Heart left ventricle (tissue), 16 donors: ENCODE data around the gene CRP. TPM values are rescaled to one million over a fixed set of nuclear protein-coding genes. Genes with fewer than 3 reads are reported as not detected.

Experiments
- ATAC-seq, 4 donors: fragments of 200-7000 bp; cut with Tn5 transposase; one replicate each; pipeline ENCODE4 v1.9.1; 2020 to 2022; ENCODE audit warnings: moderate library complexity in 4 of 4, mild to moderate bottlenecking in 3 of 4, moderate number of reproducible peaks in 1 of 4
- DNase-seq, 5 donors: peaks; one replicate each; pipeline ENCODE4 v3.0.0-alpha.2; 2020
- H3K27ac ChIP-seq, 12 donors: fragments of 200-600 bp; sonication (generic) in 4 of 12; one replicate each; pipeline versions ENCODE4 v1.5.0 to v1.8.0; 2016 to 2022; ENCODE audit warnings: mild to moderate bottlenecking in 2 of 12
- H3K27me3 ChIP-seq, 9 donors: fragments of 200-600 bp; sonication (generic) in 2 of 9; one replicate each; pipeline versions ENCODE4 v1.5.1 to v1.8.0; 2016 to 2022; ENCODE audit warnings: mild to moderate bottlenecking in 3 of 9
- H3K36me3 ChIP-seq, 9 donors: fragments of 200-600 bp; sonication (generic) in 2 of 9; one replicate each; pipeline versions ENCODE4 v1.5.0 to v1.8.0; 2018 to 2022; ENCODE audit warnings: mild to moderate bottlenecking in 2 of 9
- H3K4me1 ChIP-seq, 12 donors: fragments of 200-600 bp; sonication (generic) in 4 of 12; one replicate each; pipeline versions ENCODE4 v1.5.0 to v1.8.0; 2016 to 2022; ENCODE audit warnings: mild to moderate bottlenecking in 3 of 12
- H3K4me3 ChIP-seq, 12 donors: fragments of 200-600 bp; sonication (generic) in 4 of 12; one replicate each; pipeline versions ENCODE4 v1.5.0 to v1.8.0; 2017 to 2022; ENCODE audit warnings: mild to moderate bottlenecking in 9 of 12, moderate library complexity in 4 of 12
- H3K9me3 ChIP-seq, 12 donors: fragments of 200-600 bp; sonication (generic) in 4 of 12; one replicate each; pipeline versions ENCODE4 v1.5.0 to v1.8.0; 2016 to 2022; ENCODE audit warnings: mild to moderate bottlenecking in 1 of 12
- CTCF ChIP-seq, 12 donors: fragments of 200-600 bp; sonication (generic) in 4 of 12; IDR thresholded peaks; one replicate each; pipeline versions ENCODE4 v1.5.0 to v1.8.0; 2018 to 2022; ENCODE audit warnings: antibody characterized with exemption in 12 of 12, mild to moderate bottlenecking in 5 of 12
- POLR2A ChIP-seq, 2 donors: fragments of 450-650 bp; IDR thresholded peaks; one replicate each; pipeline ENCODE4 v1.6.1; 2017; ENCODE audit warnings: antibody characterized with exemption in 2 of 2, mild to moderate bottlenecking in 2 of 2, moderate library complexity in 2 of 2
- WGBS, 4 donors: extraction: QIAGEN DNeasy Blood & Tissue Kit in 2 of 4; methylation state at CpG; one replicate each; pipeline versions ENCODE4 v1.1.5 to v1.1.7; 2013 to 2018; 5-methylcytosine and 5-hydroxymethylcytosine counted together
- intact Hi-C, 10 donors: fragments of 100-400 bp; cut with DNase I; formaldehyde crosslinking; loops; one replicate each; pipeline versions ENCODE4 v1.11.1 to v1.14.2; 2022
- polyA plus RNA-seq, 2 donors: library from polyadenylated mRNA; stranded (reverse); fragments of 200-250 nt; gene quantifications; one replicate each; pipeline ENCODE4 v1.2.3, GENCODE V29; 2013
- total RNA-seq, 9 donors: library from RNA; depleted of rRNA in 2 of 9; stranded (reverse); fragments of >200 nt in 2 of 9; fragmentation: NEBNext Ultra II Directional in 3 of 9; extraction: Animal tissue kit (Norgen Biotek cat#: 25700) in 3 of 9; gene quantifications; one replicate each; pipeline versions ENCODE4 v1.1.0 to v1.2.4, GENCODE V29; 2016 to 2023
- donor health status: ischemic (EF 13 %, LVEDD 7.1; RV severe dilation, severe dysfunction).
- donor health status: healthy with polysubstance abuse.
- donor health status: DM: no; HTN: yes; CAD: no.
- donor health status: DM: no; HTN: no; CAD: no.
- donor health status: ischemic (EF 25% LVEDD 6.9; RV normal size, moderate dysfunction).
- donor health status: ischemic (EF 25% LVEDD 5.7; RV mildly dilated, moderate dysfunction).
- donor health status: healthy.
- donor health status: DM: yes; HTN: yes; CAD: no.
- donor health status: ischemic (EF 35%, LVEDD 5.7; RV mildly dilated, moderate dysfunction).
- donor health status: nonischemic (EF 11% LVEDD 7.7; RV severe dilation, severe dysfunction).
- donor health status: DM: yes; HTN: yes; CAD: no.
- donor health status: PGD.
- donor health status: ischemic (EF 29% LVEDD 5.4; RV normal size, mild dysfunction).
- donor health status: nonischemic (EF 23%, LVEDD 6.1; RV moderate dilation, normal function).

CRP gene
- total and polyA plus RNA-seq, 11 donors = 0.12 to 0.35 (median 0.32) TPM; not detected in 7

DNA sequence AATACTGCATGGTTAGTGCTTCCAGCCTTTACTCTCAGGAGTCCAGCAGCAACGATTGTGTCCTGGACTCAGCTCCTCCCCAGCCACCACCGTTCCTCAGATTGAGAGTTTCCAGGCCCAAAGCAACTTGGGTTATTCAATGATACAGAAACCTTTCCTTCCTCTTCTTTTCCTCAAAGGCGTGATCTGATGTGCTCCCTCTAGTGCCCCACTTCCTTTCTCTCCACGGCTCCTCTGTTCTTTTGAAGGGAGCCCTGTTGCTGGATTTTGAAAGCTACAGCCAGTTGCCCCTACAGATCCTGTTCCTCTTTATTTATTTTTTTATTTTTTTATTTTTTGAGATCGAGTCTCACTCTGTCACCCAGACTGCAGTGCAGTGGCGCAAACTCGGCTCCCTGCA, 14.1 kb downstream of the CRP start:
- ATAC-seq (no peak), DNase-seq (no peak)
- H3K36me3 ChIP-seq = no peaks in the 10 kb centered on the region
- intact Hi-C loops = no loop called here
- H3K4me3 ChIP-seq = no peak overlapping the region
- no peak overlapping the region for H3K27ac ChIP-seq
- no peaks in the 10 kb centered on the region for H3K4me1 ChIP-seq
- no peaks in the 10 kb centered on the region for H3K9me3 ChIP-seq
- peaks cover 0 to 5% (median 0%) of the 10 kb centered on the region in 9 donors for H3K27me3 ChIP-seq
- TF ChIP-seq POLR2A (IDR thresholded peaks at IDR 0.05) (no peak), CTCF (IDR thresholded peaks at IDR 0.05) (no peak)
- 61 to 69% (median 65%) methylated on average over 7 of the region's 7 CpGs for WGBS, 4 donors

- Histone ChIP-seq H3K9me3 (no peaks in the 10 kb centered on the region), H3K27ac (no peak overlapping the region), H3K27me3 (peaks cover 0 to 5% (median 0%) of the 10 kb centered on the region in 9 donors), H3K36me3 (no peaks in the 10 kb centered on the region), H3K4me1 (no peaks in the 10 kb centered on the region), H3K4me3 (no peak overlapping the region)
- ATAC-seq (no peak), DNase-seq (no peak)
- TF ChIP-seq CTCF (IDR thresholded peaks at IDR 0.05) (no peak), POLR2A (IDR thresholded peaks at IDR 0.05) (no peak)
- WGBS, 4 donors = 79 to 90% (median 86%) methylated on average over 3 of the region's 3 CpGs
- intact Hi-C loops = no loop called here
Observed at GRCh38 chr1:159699653-159700052, 14.7 kb downstream of the CRP start.

- no peak for ATAC-seq
- Histone ChIP-seq H3K27ac (no peak overlapping the region), H3K4me3 (no peak overlapping the region), H3K27me3 (peaks cover 0 to 5% (median 0%) of the 10 kb centered on the region in 9 donors), H3K36me3 (no peaks in the 10 kb centered on the region), H3K9me3 (no peaks in the 10 kb centered on the region), H3K4me1 (no peaks in the 10 kb centered on the region)
- DNase-seq = no peak
- intact Hi-C loops = no loop called here
- TF ChIP-seq CTCF (IDR thresholded peaks at IDR 0.05) (no peak), POLR2A (IDR thresholded peaks at IDR 0.05) (no peak)
Observed at GRCh38 chr1:159699246-159699645, 15.1 kb downstream of the CRP start.

- ATAC-seq (no peak), DNase-seq (no peak)
- no peak for TF ChIP-seq CTCF (IDR thresholded peaks at IDR 0.05)
- TF ChIP-seq POLR2A (IDR thresholded peaks at IDR 0.05) = no peak
- Histone ChIP-seq H3K27me3 (peaks cover 0 to 6% (median 0%) of the 10 kb centered on the region in 9 donors), H3K36me3 (no peaks in the 10 kb centered on the region), H3K27ac (no peak overlapping the region), H3K4me3 (no peak overlapping the region), H3K4me1 (no peaks in the 10 kb centered on the region), H3K9me3 (no peaks in the 10 kb centered on the region)
- intact Hi-C loops = no loop called here
Observed at GRCh38 chr1:159687511-159687910, 26.9 kb downstream of the CRP start.
